Activated CD8-positive, alpha-beta memory T cell treated with anti-CD3 and anti-CD28 coated beads, Interleukin-2, amount 50 U/mL, for 24 hours (primary cell): ENCODE results near the gene CCDC138.

Source experiments
- DNase-seq: peaks from one replicate; pipeline ENCODE4 v3.0.0-alpha.2; 2020; ENCODE audit errors: extremely low read depth

CCDC138 gene

GRCh38 chr2:108825254-108825653, 38.7 kb downstream of the CCDC138 start:
- DNase-seq = no peak

- no peak for DNase-seq
These were observed 39.2 kb downstream of the CCDC138 start for GRCh38 chr2:108825736-108826135.

- no peak for DNase-seq
These were observed 43.2 kb downstream of the CCDC138 start for GRCh38 chr2:108829578-108830310.

- DNase-seq = no peak
These were observed 46.6 kb downstream of the CCDC138 start for GRCh38 chr2:108833219-108833618.

- DNase-seq = no peak
These were observed 48.0 kb downstream of the CCDC138 start for GRCh38 chr2:108834620-108835019.

- no peak for DNase-seq
These were observed 48.5 kb downstream of the CCDC138 start for GRCh38 chr2:108835040-108835439.

GRCh38 chr2:108837198-108837597, 50.6 kb downstream of the CCDC138 start:
- no peak for DNase-seq

- DNase-seq = no peak
These were observed 54.9 kb downstream of the CCDC138 start for GRCh38 chr2:108841506-108841905.

- no peak for DNase-seq
These were observed 59.4 kb downstream of the CCDC138 start for GRCh38 chr2:108845923-108846322.

- DNase-seq = no peak
These were observed 60.4 kb downstream of the CCDC138 start for GRCh38 chr2:108847000-108847399.

GRCh38 chr2:108852375-108852774, 65.8 kb downstream of the CCDC138 start:
- DNase-seq = no peak

GRCh38 chr2:108853421-108853820, 66.8 kb downstream of the CCDC138 start:
- DNase-seq = no peak

- DNase-seq = no peak
These were observed 67.9 kb downstream of the CCDC138 start for GRCh38 chr2:108854484-108854883.

GRCh38 chr2:108855194-108855593, 68.6 kb downstream of the CCDC138 start:
- DNase-seq = no peak

GRCh38 chr2:108858894-108859293, 72.3 kb downstream of the CCDC138 start:
- DNase-seq = no peak

GRCh38 chr2:108866041-108866440, 79.5 kb downstream of the CCDC138 start:
- DNase-seq = no peak

GRCh38 chr2:108868911-108869310, 82.3 kb downstream of the CCDC138 start:
- DNase-seq = no peak

GRCh38 chr2:108869542-108869941, 83.0 kb downstream of the CCDC138 start:
- DNase-seq = no peak

- no peak for DNase-seq
These were observed 83.6 kb downstream of the CCDC138 start for GRCh38 chr2:108870069-108870644.

- no peak for DNase-seq
These were observed 90.9 kb downstream of the CCDC138 start for GRCh38 chr2:108877506-108877905.

- DNase-seq = no peak
These were observed 91.7 kb downstream of the CCDC138 start for GRCh38 chr2:108878276-108878675.

GRCh38 chr2:108884619-108885018, 98.0 kb downstream of the CCDC138 start:
- DNase-seq = no peak

- no peak for DNase-seq
These were observed 103.3 kb downstream of the CCDC138 start for GRCh38 chr2:108889907-108890306.

- DNase-seq = no peak
These were observed 106.7 kb downstream of the CCDC138 start for GRCh38 chr2:108893277-108893676.
